ENCODE measurements around the gene DPH2. TPM values are rescaled to one million over a fixed set of nuclear protein-coding genes. Genes with fewer than 3 reads are reported as not detected.

The DPH2 gene
- polyA plus RNA-seq, 1 donor from 2014 or later: 26.0 TPM

DNA sequence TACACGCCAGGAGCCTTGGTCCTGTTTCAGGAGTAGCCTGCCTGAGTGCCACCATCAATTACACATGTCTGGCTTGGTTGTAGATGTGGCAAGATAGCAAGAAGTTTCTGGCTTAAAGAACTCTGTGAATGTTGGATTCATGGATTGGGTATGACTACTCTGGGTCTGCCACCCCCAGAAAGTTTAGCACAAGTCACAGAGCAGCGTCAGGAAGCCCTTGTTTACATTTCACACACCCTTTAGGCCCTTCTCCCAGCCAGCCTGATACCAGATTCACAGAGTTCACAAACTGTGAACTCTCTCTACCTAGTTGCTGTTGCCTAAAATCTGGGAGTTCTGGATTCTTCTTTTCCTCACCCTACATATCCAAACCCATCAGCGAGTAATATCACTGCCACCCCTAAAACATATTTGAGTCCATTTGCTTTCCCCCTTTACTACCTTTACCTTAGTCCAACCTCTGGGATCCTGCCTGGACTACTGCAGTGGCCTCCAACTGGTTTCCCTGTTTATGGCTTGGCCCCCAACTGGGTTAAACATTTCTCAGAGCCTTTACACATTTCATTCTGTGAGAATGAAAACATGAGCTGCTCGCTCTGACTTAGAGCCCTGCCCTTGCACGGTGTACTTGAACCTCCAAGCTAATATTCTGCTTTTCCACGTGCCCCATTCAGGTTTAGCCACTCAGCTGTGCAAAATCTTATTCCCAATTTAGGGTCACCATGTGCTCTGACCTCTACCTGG is 17.5 kb downstream of the DPH2 start:
- H3K27ac ChIP-seq (ENCODE audit: low read length): no peak overlapping the region
- TF ChIP-seq EP300 (conservative IDR thresholded peaks at IDR 0.05; ENCODE audit: poor library complexity, severe bottlenecking) (no peak), POLR2AphosphoS5 (IDR thresholded peaks at IDR 0.05) (no peak), TAF1 (IDR thresholded peaks at IDR 0.05; ENCODE audit: low read depth) (no peak), RAD21 (conservative IDR thresholded peaks at IDR 0.05) (no peak), SMC3 (conservative IDR thresholded peaks at IDR 0.05; ENCODE audit: poor library complexity) (no peak), EZH2 (IDR thresholded peaks at IDR 0.05; ENCODE audit: borderline replicate concordance, insufficient read depth, low read length, poor library complexity, severe bottlenecking) (no peak), MXI1 (conservative IDR thresholded peaks at IDR 0.05; ENCODE audit: poor library complexity, severe bottlenecking) (no peak)
- TF ChIP-seq, protein P1, sequence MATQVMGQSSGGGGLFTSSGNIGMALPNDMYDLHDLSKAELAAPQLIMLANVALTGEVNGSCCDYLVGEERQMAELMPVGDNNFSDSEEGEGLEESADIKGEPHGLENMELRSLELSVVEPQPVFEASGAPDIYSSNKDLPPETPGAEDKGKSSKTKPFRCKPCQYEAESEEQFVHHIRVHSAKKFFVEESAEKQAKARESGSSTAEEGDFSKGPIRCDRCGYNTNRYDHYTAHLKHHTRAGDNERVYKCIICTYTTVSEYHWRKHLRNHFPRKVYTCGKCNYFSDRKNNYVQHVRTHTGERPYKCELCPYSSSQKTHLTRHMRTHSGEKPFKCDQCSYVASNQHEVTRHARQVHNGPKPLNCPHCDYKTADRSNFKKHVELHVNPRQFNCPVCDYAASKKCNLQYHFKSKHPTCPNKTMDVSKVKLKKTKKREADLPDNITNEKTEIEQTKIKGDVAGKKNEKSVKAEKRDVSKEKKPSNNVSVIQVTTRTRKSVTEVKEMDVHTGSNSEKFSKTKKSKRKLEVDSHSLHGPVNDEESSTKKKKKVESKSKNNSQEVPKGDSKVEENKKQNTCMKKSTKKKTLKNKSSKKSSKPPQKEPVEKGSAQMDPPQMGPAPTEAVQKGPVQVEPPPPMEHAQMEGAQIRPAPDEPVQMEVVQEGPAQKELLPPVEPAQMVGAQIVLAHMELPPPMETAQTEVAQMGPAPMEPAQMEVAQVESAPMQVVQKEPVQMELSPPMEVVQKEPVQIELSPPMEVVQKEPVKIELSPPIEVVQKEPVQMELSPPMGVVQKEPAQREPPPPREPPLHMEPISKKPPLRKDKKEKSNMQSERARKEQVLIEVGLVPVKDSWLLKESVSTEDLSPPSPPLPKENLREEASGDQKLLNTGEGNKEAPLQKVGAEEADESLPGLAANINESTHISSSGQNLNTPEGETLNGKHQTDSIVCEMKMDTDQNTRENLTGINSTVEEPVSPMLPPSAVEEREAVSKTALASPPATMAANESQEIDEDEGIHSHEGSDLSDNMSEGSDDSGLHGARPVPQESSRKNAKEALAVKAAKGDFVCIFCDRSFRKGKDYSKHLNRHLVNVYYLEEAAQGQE (IDR thresholded peaks at IDR 0.05; ENCODE audit: borderline replicate concordance): no peak
- TF ChIP-seq, protein P2, sequence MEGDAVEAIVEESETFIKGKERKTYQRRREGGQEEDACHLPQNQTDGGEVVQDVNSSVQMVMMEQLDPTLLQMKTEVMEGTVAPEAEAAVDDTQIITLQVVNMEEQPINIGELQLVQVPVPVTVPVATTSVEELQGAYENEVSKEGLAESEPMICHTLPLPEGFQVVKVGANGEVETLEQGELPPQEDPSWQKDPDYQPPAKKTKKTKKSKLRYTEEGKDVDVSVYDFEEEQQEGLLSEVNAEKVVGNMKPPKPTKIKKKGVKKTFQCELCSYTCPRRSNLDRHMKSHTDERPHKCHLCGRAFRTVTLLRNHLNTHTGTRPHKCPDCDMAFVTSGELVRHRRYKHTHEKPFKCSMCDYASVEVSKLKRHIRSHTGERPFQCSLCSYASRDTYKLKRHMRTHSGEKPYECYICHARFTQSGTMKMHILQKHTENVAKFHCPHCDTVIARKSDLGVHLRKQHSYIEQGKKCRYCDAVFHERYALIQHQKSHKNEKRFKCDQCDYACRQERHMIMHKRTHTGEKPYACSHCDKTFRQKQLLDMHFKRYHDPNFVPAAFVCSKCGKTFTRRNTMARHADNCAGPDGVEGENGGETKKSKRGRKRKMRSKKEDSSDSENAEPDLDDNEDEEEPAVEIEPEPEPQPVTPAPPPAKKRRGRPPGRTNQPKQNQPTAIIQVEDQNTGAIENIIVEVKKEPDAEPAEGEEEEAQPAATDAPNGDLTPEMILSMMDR (IDR thresholded peaks at IDR 0.05; ENCODE audit: poor library complexity, severe bottlenecking): no peak
- H3K9ac ChIP-seq (ENCODE audit: low read length): no peak overlapping the region
- no peaks in the 10 kb centered on the region for H3K36me3 ChIP-seq (ENCODE audit: insufficient read depth, low read length)
- H2AFZ ChIP-seq (ENCODE audit: low read depth, low read length): no peak overlapping the region
- H4K20me1 ChIP-seq (ENCODE audit: insufficient read depth): no peaks in the 10 kb centered on the region
- H3K4me3 ChIP-seq (ENCODE audit: low read length): no peak overlapping the region
- no peaks in the 10 kb centered on the region for H3K27me3 ChIP-seq (ENCODE audit: insufficient read depth, low read depth, low read length)
- no peaks in the 10 kb centered on the region for H3F3A ChIP-seq (ENCODE audit: insufficient read depth, low read length, poor library complexity, severe bottlenecking)
- H3K4me2 ChIP-seq (ENCODE audit: low read length): no peak overlapping the region
- H3K79me2 ChIP-seq (replicated peaks; ENCODE audit: insufficient read depth, low read length): no peaks in the 10 kb centered on the region
- H3K9me3 ChIP-seq (ENCODE audit: low read length): no peaks in the 10 kb centered on the region
- H3K9me2 ChIP-seq (ENCODE audit: insufficient read depth, low read length): no peaks in the 10 kb centered on the region

DNA sequence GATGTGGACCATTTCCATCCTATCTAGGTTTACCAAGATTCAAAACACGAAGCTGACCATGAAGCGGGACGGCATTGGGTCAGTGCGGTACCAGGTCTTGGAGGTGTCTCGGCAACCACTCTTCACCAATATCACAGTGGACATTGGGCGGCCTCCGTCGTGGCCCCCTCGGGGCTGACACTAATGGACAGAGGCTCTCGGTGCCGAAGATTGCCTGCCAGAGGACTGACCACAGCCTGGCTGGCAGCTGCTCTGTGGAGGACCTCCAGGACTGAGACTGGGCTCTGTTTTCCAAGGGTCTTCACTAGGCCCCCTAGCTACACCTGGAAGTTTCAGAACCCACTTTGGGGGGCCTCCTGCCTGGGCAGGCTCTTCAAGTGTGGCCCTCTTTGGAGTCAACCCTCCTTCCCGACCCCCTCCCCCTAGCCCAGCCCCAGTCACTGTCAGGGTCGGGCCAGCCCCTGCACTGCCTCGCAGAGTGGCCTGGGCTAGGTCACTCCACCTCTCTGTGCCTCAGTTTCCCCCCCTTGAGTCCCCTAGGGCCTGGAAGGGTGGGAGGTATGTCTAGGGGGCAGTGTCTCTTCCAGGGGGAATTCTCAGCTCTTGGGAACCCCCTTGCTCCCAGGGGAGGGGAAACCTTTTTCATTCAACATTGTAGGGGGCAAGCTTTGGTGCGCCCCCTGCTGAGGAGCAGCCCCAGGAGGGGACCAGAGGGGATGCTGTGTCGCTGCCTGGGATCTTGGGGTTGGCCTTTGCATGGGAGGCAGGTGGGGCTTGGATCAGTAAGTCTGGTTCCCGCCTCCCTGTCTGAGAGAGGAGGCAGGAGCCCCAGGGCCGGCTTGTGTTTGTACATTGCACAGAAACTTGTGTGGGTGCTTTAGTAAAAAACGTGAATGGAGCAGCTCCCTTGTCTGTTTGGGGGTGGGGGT is 20.7 kb downstream of the DPH2 start:
- Histone ChIP-seq H4K20me1 (ENCODE audit: insufficient read depth) (no peaks in the 10 kb centered on the region), H3K9ac (ENCODE audit: low read length) (no peak overlapping the region), H2AFZ (ENCODE audit: low read depth, low read length) (no peak overlapping the region), H3K79me2 (replicated peaks; ENCODE audit: insufficient read depth, low read length) (no peaks in the 10 kb centered on the region), H3K27me3 (ENCODE audit: insufficient read depth, low read depth, low read length) (no peaks in the 10 kb centered on the region), H3F3A (ENCODE audit: insufficient read depth, low read length, poor library complexity, severe bottlenecking) (no peaks in the 10 kb centered on the region), H3K9me2 (ENCODE audit: insufficient read depth, low read length) (no peaks in the 10 kb centered on the region), H3K9me3 (ENCODE audit: low read length) (no peaks in the 10 kb centered on the region), H3K4me2 (ENCODE audit: low read length) (no peak overlapping the region), H3K4me3 (ENCODE audit: low read length) (peak overlapping the region; percentile 91), H3K36me3 (ENCODE audit: insufficient read depth, low read length) (no peaks in the 10 kb centered on the region), H3K27ac (ENCODE audit: low read length) (no peak overlapping the region)
- TF ChIP-seq MXI1 (conservative IDR thresholded peaks at IDR 0.05; ENCODE audit: poor library complexity, severe bottlenecking) (no peak), EP300 (conservative IDR thresholded peaks at IDR 0.05; ENCODE audit: poor library complexity, severe bottlenecking) (no peak), RAD21 (conservative IDR thresholded peaks at IDR 0.05) (no peak), TAF1 (IDR thresholded peaks at IDR 0.05; ENCODE audit: low read depth) (no peak), EZH2 (IDR thresholded peaks at IDR 0.05; ENCODE audit: borderline replicate concordance, insufficient read depth, low read length, poor library complexity, severe bottlenecking) (no peak), SMC3 (conservative IDR thresholded peaks at IDR 0.05; ENCODE audit: poor library complexity) (no peak), POLR2AphosphoS5 (IDR thresholded peaks at IDR 0.05) (no peak)
- TF ChIP-seq, protein P1 (IDR thresholded peaks at IDR 0.05; ENCODE audit: borderline replicate concordance): no peak
- TF ChIP-seq, protein P2 (IDR thresholded peaks at IDR 0.05; ENCODE audit: poor library complexity, severe bottlenecking): no peak
